Jurkat, Clone E6-1 (cell line): ENCODE data around the gene OLIG3. TPM values are rescaled to one million over a fixed set of nuclear protein-coding genes. Genes with fewer than 3 reads are reported as not detected.

ENCODE experiments used
- DNase-seq: peaks from one replicate; pipeline ENCODE4 v3.0.0-alpha.2; 2011; ENCODE audit warnings: low read depth, low spot score
- H3K4me3 ChIP-seq: 2 replicates; pipeline ENCODE4 v1.5.1; 2011; ENCODE audit warnings: mild to moderate bottlenecking, low read length, control low read depth, moderate library complexity
- polyA plus RNA-seq: library from polyadenylated mRNA; unstranded; fragments of >200 nt; gene quantifications from one replicate; pipeline ENCODE4 v1.2.1, GENCODE V29; 2012; ENCODE audit warnings: missing spikeins; ENCODE audit not compliant: insufficient read length, insufficient read depth

Gene OLIG3
- not detected for polyA plus RNA-seq

- DNase-seq, result peak; percentile 25
- H3K4me3 ChIP-seq, result no peak within 1 kb of the TSS
Observed at GRCh38 chr6:137494281-137494987, at the start of gene OLIG3. OLIG3 (minus strand) TSS chr6:137494394; CDS start chr6:137494170, 224 bp downstream.

GRCh38 chr6:137543114-137543513, 48.9 kb upstream of the OLIG3 start:
- H3K4me3 ChIP-seq, result no peak overlapping the region
- no peak for DNase-seq

- DNase-seq, result no peak
- no peak overlapping the region for H3K4me3 ChIP-seq
Observed at GRCh38 chr6:137542713-137543112, 48.5 kb upstream of the OLIG3 start.

- H3K4me3 ChIP-seq, result no peak overlapping the region
- DNase-seq, result no peak
Observed at GRCh38 chr6:137541534-137542063, 47.4 kb upstream of the OLIG3 start.

- peak; percentile 16 for DNase-seq
- H3K4me3 ChIP-seq, result no peak overlapping the region
Observed at GRCh38 chr6:137536104-137536773, 42.0 kb upstream of the OLIG3 start.

- H3K4me3 ChIP-seq, result no peak overlapping the region
- no peak for DNase-seq
Observed at GRCh38 chr6:137531376-137532092, 37.3 kb upstream of the OLIG3 start.

GRCh38 chr6:137530404-137530803, 36.2 kb upstream of the OLIG3 start:
- H3K4me3 ChIP-seq, result no peak overlapping the region
- no peak for DNase-seq

GRCh38 chr6:137522831-137523230, 28.6 kb upstream of the OLIG3 start:
- H3K4me3 ChIP-seq, result no peak overlapping the region
- no peak for DNase-seq

GRCh38 chr6:137522198-137522798, 28.1 kb upstream of the OLIG3 start:
- no peak for DNase-seq
- H3K4me3 ChIP-seq, result no peak overlapping the region

- H3K4me3 ChIP-seq, result no peak overlapping the region
Observed at GRCh38 chr6:137520520-137520919, 26.3 kb upstream of the OLIG3 start.

GRCh38 chr6:137519629-137520176, 25.5 kb upstream of the OLIG3 start:
- DNase-seq, result no peak
- no peak overlapping the region for H3K4me3 ChIP-seq

More at GRCh38 chr6:137520520-137520919, 26.3 kb upstream of the OLIG3 start:
- no peak for DNase-seq

- DNase-seq, result no peak
- no peak overlapping the region for H3K4me3 ChIP-seq
Observed at GRCh38 chr6:137518386-137518983, 24.3 kb upstream of the OLIG3 start.

- no peak for DNase-seq
- H3K4me3 ChIP-seq, result no peak overlapping the region
Observed at GRCh38 chr6:137514418-137514817, 20.2 kb upstream of the OLIG3 start.

- H3K4me3 ChIP-seq, result no peak overlapping the region
- DNase-seq, result no peak
Observed at GRCh38 chr6:137512757-137513605, 18.8 kb upstream of the OLIG3 start.

GRCh38 chr6:137510923-137511322, 16.7 kb upstream of the OLIG3 start:
- no peak overlapping the region for H3K4me3 ChIP-seq
- DNase-seq, result no peak

GRCh38 chr6:137498481-137499190, 4.4 kb upstream of the OLIG3 start:
- no peak overlapping the region for H3K4me3 ChIP-seq
- DNase-seq, result no peak

GRCh38 chr6:137497721-137498463, 3.7 kb upstream of the OLIG3 start:
- DNase-seq, result no peak
- no peak overlapping the region for H3K4me3 ChIP-seq
